Liver (tissue), 9 donors: ENCODE results near the gene SLC25A26. TPM values are rescaled to one million over a fixed set of nuclear protein-coding genes. Genes with fewer than 3 reads are reported as not detected.

Source experiments
- DNase-seq: peaks from one replicate; pipeline ENCODE4 v3.0.0-alpha.2; 2017; ENCODE audit warnings: low spot score
- H3K27ac ChIP-seq, 2 donors: one replicate each; pipeline ENCODE4 v1.7.0; 2013; ENCODE audit warnings: inconsistent platforms in 2 of 2, low read length in 2 of 2, control low read depth in 1 of 2, low read depth in 1 of 2, mild to moderate bottlenecking in 1 of 2
- H3K27me3 ChIP-seq, 4 donors: one replicate each; pipeline versions ENCODE4 v1.6.1 to v1.7.0; 2013; ENCODE audit warnings: low read length in 3 of 4, inconsistent platforms in 1 of 4, mild to moderate bottlenecking in 1 of 4, moderate library complexity in 1 of 4; ENCODE audit not compliant: control insufficient read depth in 4 of 4, insufficient read depth in 4 of 4
- H3K36me3 ChIP-seq, 4 donors: one replicate each; pipeline versions ENCODE4 v1.6.1 to v1.7.0; 2013; ENCODE audit warnings: low read length in 3 of 4, mild to moderate bottlenecking in 3 of 4, low read depth in 1 of 4, moderate library complexity in 1 of 4; ENCODE audit not compliant: control insufficient read depth in 4 of 4, insufficient read depth in 3 of 4
- H3K4me1 ChIP-seq, 4 donors: one replicate each; pipeline versions ENCODE4 v1.6.1 to v1.7.0; 2013; ENCODE audit warnings: low read length in 3 of 4, mild to moderate bottlenecking in 3 of 4, moderate library complexity in 1 of 4; ENCODE audit not compliant: control insufficient read depth in 4 of 4, insufficient read depth in 4 of 4
- H3K4me3 ChIP-seq, 3 donors: one replicate each; pipeline versions ENCODE4 v1.6.1 to v1.7.0; 2013; ENCODE audit warnings: low read length in 3 of 3, control low read depth in 1 of 3, low read depth in 1 of 3, mild to moderate bottlenecking in 1 of 3
- H3K9ac ChIP-seq, 2 donors: one replicate each; pipeline ENCODE4 v1.7.0; 2013; ENCODE audit warnings: low read length in 2 of 2, mild to moderate bottlenecking in 2 of 2, moderate library complexity in 2 of 2, control low read depth in 1 of 2, low read depth in 1 of 2
- H3K9me3 ChIP-seq, 4 donors: one replicate each; pipeline versions ENCODE4 v1.6.1 to v1.7.0; 2013; ENCODE audit warnings: low read length in 3 of 4; ENCODE audit not compliant: control insufficient read depth in 4 of 4
- EGR1 ChIP-seq, 2 donors: IDR thresholded peaks; 2 replicates each; pipeline ENCODE4 v1.6.1; 2016 to 2018; ENCODE audit warnings: antibody characterized with exemption in 2 of 2, low read depth in 2 of 2
- FOXA1 ChIP-seq: IDR thresholded peaks from 2 replicates; pipeline ENCODE4 v1.6.1; 2016; ENCODE audit warnings: antibody characterized with exemption
- FOXA2 ChIP-seq: IDR thresholded peaks from 2 replicates; pipeline ENCODE4 v1.6.1; 2016; ENCODE audit warnings: antibody characterized with exemption
- GABPA ChIP-seq, 2 donors: IDR thresholded peaks in 1 of 2; conservative IDR thresholded peaks in 1 of 2; 2 replicates each; pipeline ENCODE4 v1.6.1; 2016; ENCODE audit warnings: antibody characterized with exemption in 2 of 2, mild to moderate bottlenecking in 1 of 2, moderate library complexity in 1 of 2
- HNF4A ChIP-seq, 2 donors: conservative IDR thresholded peaks; 2 replicates each; pipeline ENCODE4 v1.6.1; 2016; ENCODE audit warnings: antibody characterized with exemption in 2 of 2, mild to moderate bottlenecking in 2 of 2
- HNF4G ChIP-seq: IDR thresholded peaks from 2 replicates; pipeline ENCODE4 v1.6.1; 2016; ENCODE audit warnings: antibody characterized with exemption
- JUND ChIP-seq, 2 donors: IDR thresholded peaks; 2 replicates each; pipeline ENCODE4 v1.6.1; 2016; ENCODE audit warnings: antibody characterized with exemption in 2 of 2
- NR2F2 ChIP-seq: IDR thresholded peaks from 2 replicates; pipeline ENCODE4 v1.6.1; 2016; ENCODE audit warnings: antibody characterized with exemption
- RAD21 ChIP-seq, 2 donors: IDR thresholded peaks; 2 replicates each; pipeline ENCODE4 v1.6.1; 2016; ENCODE audit warnings: antibody characterized with exemption in 2 of 2, mild to moderate bottlenecking in 2 of 2
- RXRA ChIP-seq, 2 donors: IDR thresholded peaks; 2 replicates each; pipeline ENCODE4 v1.6.1; 2017 to 2018; ENCODE audit warnings: antibody characterized with exemption in 2 of 2, mild to moderate bottlenecking in 1 of 2
- SP1 ChIP-seq: IDR thresholded peaks from 2 replicates; pipeline ENCODE4 v1.6.1; 2018; ENCODE audit warnings: antibody characterized with exemption, mild to moderate bottlenecking
- TAF1 ChIP-seq: conservative IDR thresholded peaks from 2 replicates; pipeline ENCODE4 v1.6.1; 2016; ENCODE audit warnings: antibody characterized with exemption, mild to moderate bottlenecking
- YY1 ChIP-seq: IDR thresholded peaks from 2 replicates; pipeline ENCODE4 v1.6.1; 2016; ENCODE audit warnings: antibody characterized with exemption, mild to moderate bottlenecking
- WGBS: extraction: QIAGEN DNeasy Blood & Tissue Kit; methylation state at CpG from one replicate; pipeline ENCODE4 v1.1.7; 2013; 5-methylcytosine and 5-hydroxymethylcytosine counted together
- polyA plus RNA-seq, 2 donors: library from polyadenylated mRNA; stranded (reverse) in 1 of 2; unstranded in 1 of 2; fragments of 200-250 nt in 1 of 2; fragments of >200 nt in 1 of 2; fragmentation: Nextera tagmentation in 1 of 2; extraction: Ambion mirVana in 1 of 2; gene quantifications; one replicate each; pipeline versions ENCODE4 v1.2.1 to v1.2.3, GENCODE V29; 2013 to 2015
- total RNA-seq, 2 donors: library from RNA; depleted of rRNA; stranded (reverse); fragments of >200 nt; gene quantifications; one replicate each; pipeline ENCODE4 v1.2.3, GENCODE V29; 2014
- TF ChIP-seq, protein P1 (sequence below): IDR thresholded peaks from 2 replicates; pipeline ENCODE4 v1.6.1; 2016; ENCODE audit warnings: antibody characterized with exemption
- TF ChIP-seq, protein P2 (sequence below): IDR thresholded peaks from 2 replicates; pipeline ENCODE4 v1.6.1; 2016; ENCODE audit warnings: antibody characterized with exemption
- TF ChIP-seq, protein P3 (sequence below): IDR thresholded peaks from 2 replicates; pipeline ENCODE4 v1.6.1; 2016; ENCODE audit warnings: antibody characterized with exemption, mild to moderate bottlenecking
- TF ChIP-seq, protein P4 (sequence below): fragments of 150-350 bp; IDR thresholded peaks from 2 replicates; pipeline ENCODE4 v1.5.1; 2017; ENCODE audit warnings: improper control_type of control experiment, low read depth, low read length; ENCODE audit not compliant: missing input control
- donor health status: healthy.
- donor health status: healthy.
- donor health status: healthy.
- donor health status: healthy.
- donor health status: healthy.

SLC25A26 gene
- total and polyA plus RNA-seq, 4 donors = 9.9 to 21.6 (median 12.8) TPM

DNA sequence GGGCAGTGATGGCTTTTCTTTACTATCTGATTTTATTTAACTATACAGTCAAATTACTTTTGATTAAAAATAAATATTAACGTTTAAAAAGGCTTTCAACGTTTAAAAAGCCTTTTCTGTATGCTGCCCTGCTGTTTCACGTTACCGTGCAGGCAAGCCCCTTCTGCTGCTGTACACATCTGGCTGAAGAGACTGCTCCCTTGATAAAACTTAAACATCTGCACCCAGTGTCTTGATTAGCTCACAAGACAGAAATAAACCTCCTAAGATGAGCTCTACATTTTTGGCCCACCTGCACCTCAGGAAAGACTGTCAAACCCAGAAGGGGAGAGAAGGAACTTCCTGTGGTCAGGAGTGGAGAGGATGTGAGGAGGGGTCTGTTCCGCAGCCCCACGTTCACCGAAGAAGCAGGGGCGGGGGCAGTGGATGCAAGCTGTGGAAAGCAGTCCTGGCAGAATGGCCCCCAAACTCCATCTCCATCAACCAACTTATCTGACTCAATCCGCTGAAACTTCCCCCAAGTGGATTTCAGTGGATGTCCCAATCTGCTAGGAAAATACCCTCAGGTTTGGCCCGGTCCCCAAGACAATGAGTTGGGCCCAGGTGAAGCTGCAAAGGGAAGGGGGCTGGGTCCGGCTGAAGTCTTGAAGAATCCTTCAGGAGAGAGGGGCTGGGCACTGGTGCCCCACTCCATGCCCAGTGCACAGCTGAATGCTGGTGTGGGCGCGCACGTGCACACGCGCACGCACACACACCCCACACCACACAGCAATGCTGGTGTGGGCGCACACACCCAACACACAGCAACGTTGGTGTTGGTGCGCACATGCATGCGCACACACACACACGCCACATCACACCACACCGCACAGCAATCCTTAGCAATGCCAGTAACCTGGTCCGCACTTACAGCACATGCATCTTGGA is 191.4 kb downstream of the SLC25A26 start:
- Histone ChIP-seq H3K4me3 (no peak overlapping the region), H3K27ac (no peak overlapping the region)
- WGBS = 90% methylated on average over 24 of the region's 24 CpGs

DNA sequence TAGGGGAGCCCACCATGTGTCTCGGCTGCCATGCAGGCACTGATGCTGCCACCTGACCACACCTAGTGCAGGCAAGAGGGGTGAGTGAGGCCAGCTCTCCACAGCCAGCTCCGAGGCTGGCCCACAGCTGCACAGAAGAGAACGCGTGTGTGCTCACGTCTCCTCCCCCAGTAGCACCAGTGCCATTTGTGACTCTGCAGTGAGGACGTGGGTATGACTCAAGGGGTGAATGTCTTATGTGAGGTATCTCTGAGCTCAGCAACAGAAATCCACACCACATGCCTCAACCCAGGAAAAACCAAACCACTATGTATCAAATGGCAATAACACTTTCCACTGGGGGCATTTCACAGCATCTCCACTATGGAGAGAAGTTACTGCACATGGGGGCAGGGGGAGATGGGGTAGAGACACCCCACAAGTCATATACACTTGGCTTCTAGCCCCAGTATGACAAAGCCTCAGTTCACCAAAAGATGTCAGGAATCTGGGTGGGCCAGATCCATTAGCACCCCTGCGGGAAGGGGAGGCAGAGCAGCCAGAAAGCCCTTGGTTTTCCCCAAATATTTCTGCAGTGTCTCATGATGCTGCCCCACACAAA is 192.4 kb downstream of the SLC25A26 start:
- Histone ChIP-seq H3K9ac (no peak overlapping the region), H3K27ac (no peak overlapping the region), H3K4me1 (peaks cover 0 to under 1% (median 0%) of the 10 kb centered on the region in 4 donors), H3K4me3 (no peak overlapping the region), H3K36me3 (peaks cover 16 to 43% (median 26%) of the 10 kb centered on the region in 4 donors), H3K27me3 (no peaks in the 10 kb centered on the region), H3K9me3 (no peaks in the 10 kb centered on the region)
- 92% methylated on average over 7 of the region's 7 CpGs for WGBS
- no peak for DNase-seq
- TF ChIP-seq TAF1 = no peak
- no peak for TF ChIP-seq FOXA2
- TF ChIP-seq, protein P1, sequence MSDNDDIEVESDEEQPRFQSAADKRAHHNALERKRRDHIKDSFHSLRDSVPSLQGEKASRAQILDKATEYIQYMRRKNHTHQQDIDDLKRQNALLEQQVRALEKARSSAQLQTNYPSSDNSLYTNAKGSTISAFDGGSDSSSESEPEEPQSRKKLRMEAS = no peak
- TF ChIP-seq SP1 = no peak
- TF ChIP-seq YY1 = no peak
- no peak for TF ChIP-seq FOXA1
- TF ChIP-seq, protein P2, sequence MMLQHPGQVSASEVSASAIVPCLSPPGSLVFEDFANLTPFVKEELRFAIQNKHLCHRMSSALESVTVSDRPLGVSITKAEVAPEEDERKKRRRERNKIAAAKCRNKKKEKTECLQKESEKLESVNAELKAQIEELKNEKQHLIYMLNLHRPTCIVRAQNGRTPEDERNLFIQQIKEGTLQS = no peak
- TF ChIP-seq GABPA (IDR thresholded peaks at IDR 0.05 in 1 of 2, conservative IDR thresholded peaks at IDR 0.05 in 1 of 2) = no peak
- TF ChIP-seq, protein P3, sequence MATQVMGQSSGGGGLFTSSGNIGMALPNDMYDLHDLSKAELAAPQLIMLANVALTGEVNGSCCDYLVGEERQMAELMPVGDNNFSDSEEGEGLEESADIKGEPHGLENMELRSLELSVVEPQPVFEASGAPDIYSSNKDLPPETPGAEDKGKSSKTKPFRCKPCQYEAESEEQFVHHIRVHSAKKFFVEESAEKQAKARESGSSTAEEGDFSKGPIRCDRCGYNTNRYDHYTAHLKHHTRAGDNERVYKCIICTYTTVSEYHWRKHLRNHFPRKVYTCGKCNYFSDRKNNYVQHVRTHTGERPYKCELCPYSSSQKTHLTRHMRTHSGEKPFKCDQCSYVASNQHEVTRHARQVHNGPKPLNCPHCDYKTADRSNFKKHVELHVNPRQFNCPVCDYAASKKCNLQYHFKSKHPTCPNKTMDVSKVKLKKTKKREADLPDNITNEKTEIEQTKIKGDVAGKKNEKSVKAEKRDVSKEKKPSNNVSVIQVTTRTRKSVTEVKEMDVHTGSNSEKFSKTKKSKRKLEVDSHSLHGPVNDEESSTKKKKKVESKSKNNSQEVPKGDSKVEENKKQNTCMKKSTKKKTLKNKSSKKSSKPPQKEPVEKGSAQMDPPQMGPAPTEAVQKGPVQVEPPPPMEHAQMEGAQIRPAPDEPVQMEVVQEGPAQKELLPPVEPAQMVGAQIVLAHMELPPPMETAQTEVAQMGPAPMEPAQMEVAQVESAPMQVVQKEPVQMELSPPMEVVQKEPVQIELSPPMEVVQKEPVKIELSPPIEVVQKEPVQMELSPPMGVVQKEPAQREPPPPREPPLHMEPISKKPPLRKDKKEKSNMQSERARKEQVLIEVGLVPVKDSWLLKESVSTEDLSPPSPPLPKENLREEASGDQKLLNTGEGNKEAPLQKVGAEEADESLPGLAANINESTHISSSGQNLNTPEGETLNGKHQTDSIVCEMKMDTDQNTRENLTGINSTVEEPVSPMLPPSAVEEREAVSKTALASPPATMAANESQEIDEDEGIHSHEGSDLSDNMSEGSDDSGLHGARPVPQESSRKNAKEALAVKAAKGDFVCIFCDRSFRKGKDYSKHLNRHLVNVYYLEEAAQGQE = no peak
- no peak for TF ChIP-seq RXRA (IDR thresholded peaks at IDR 0.05)
- TF ChIP-seq, protein P4, sequence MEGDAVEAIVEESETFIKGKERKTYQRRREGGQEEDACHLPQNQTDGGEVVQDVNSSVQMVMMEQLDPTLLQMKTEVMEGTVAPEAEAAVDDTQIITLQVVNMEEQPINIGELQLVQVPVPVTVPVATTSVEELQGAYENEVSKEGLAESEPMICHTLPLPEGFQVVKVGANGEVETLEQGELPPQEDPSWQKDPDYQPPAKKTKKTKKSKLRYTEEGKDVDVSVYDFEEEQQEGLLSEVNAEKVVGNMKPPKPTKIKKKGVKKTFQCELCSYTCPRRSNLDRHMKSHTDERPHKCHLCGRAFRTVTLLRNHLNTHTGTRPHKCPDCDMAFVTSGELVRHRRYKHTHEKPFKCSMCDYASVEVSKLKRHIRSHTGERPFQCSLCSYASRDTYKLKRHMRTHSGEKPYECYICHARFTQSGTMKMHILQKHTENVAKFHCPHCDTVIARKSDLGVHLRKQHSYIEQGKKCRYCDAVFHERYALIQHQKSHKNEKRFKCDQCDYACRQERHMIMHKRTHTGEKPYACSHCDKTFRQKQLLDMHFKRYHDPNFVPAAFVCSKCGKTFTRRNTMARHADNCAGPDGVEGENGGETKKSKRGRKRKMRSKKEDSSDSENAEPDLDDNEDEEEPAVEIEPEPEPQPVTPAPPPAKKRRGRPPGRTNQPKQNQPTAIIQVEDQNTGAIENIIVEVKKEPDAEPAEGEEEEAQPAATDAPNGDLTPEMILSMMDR = no peak
- TF ChIP-seq HNF4G = no peak
- TF ChIP-seq HNF4A (conservative IDR thresholded peaks at IDR 0.05) = no peak
- TF ChIP-seq EGR1 (IDR thresholded peaks at IDR 0.05; ENCODE audit: low read depth in 2 of 2) = no peak
- TF ChIP-seq JUND (IDR thresholded peaks at IDR 0.05) = no peak
- no peak for TF ChIP-seq NR2F2

More for the DNA sequence above, 191.4 kb downstream of the SLC25A26 start:
- DNase-seq = no peak
- Histone ChIP-seq H3K9me3 (no peaks in the 10 kb centered on the region), H3K9ac (no peak overlapping the region), H3K27me3 (no peaks in the 10 kb centered on the region), H3K4me1 (peaks cover 0 to 11% (median 2%) of the 10 kb centered on the region in 4 donors), H3K36me3 (peaks cover 16 to 43% (median 26%) of the 10 kb centered on the region in 4 donors)
- TF ChIP-seq, protein P1 = no peak
- TF ChIP-seq, protein P3 = no peak
- TF ChIP-seq FOXA2 = no peak
- no peak for TF ChIP-seq RXRA (IDR thresholded peaks at IDR 0.05)
- no peak for TF ChIP-seq NR2F2
- no peak for TF ChIP-seq FOXA1
- TF ChIP-seq HNF4G = no peak
- TF ChIP-seq TAF1 = no peak
- TF ChIP-seq GABPA (IDR thresholded peaks at IDR 0.05 in 1 of 2, conservative IDR thresholded peaks at IDR 0.05 in 1 of 2) = no peak
- TF ChIP-seq RAD21 (IDR thresholded peaks at IDR 0.05) = no peak
